Liver (tissue), 9 donors: ENCODE results near the gene PATJ. TPM values are rescaled to one million over a fixed set of nuclear protein-coding genes. Genes with fewer than 3 reads are reported as not detected.

Source experiments
- DNase-seq: peaks from one replicate; pipeline ENCODE4 v3.0.0-alpha.2; 2017; ENCODE audit warnings: low spot score
- H3K27ac ChIP-seq, 2 donors: one replicate each; pipeline ENCODE4 v1.7.0; 2013; ENCODE audit warnings: inconsistent platforms in 2 of 2, low read length in 2 of 2, control low read depth in 1 of 2, low read depth in 1 of 2, mild to moderate bottlenecking in 1 of 2
- H3K27me3 ChIP-seq, 4 donors: one replicate each; pipeline versions ENCODE4 v1.6.1 to v1.7.0; 2013; ENCODE audit warnings: low read length in 3 of 4, inconsistent platforms in 1 of 4, mild to moderate bottlenecking in 1 of 4, moderate library complexity in 1 of 4; ENCODE audit not compliant: control insufficient read depth in 4 of 4, insufficient read depth in 4 of 4
- H3K36me3 ChIP-seq, 4 donors: one replicate each; pipeline versions ENCODE4 v1.6.1 to v1.7.0; 2013; ENCODE audit warnings: low read length in 3 of 4, mild to moderate bottlenecking in 3 of 4, low read depth in 1 of 4, moderate library complexity in 1 of 4; ENCODE audit not compliant: control insufficient read depth in 4 of 4, insufficient read depth in 3 of 4
- H3K4me1 ChIP-seq, 4 donors: one replicate each; pipeline versions ENCODE4 v1.6.1 to v1.7.0; 2013; ENCODE audit warnings: low read length in 3 of 4, mild to moderate bottlenecking in 3 of 4, moderate library complexity in 1 of 4; ENCODE audit not compliant: control insufficient read depth in 4 of 4, insufficient read depth in 4 of 4
- H3K4me3 ChIP-seq, 3 donors: one replicate each; pipeline versions ENCODE4 v1.6.1 to v1.7.0; 2013; ENCODE audit warnings: low read length in 3 of 3, control low read depth in 1 of 3, low read depth in 1 of 3, mild to moderate bottlenecking in 1 of 3
- H3K9ac ChIP-seq, 2 donors: one replicate each; pipeline ENCODE4 v1.7.0; 2013; ENCODE audit warnings: low read length in 2 of 2, mild to moderate bottlenecking in 2 of 2, moderate library complexity in 2 of 2, control low read depth in 1 of 2, low read depth in 1 of 2
- H3K9me3 ChIP-seq, 4 donors: one replicate each; pipeline versions ENCODE4 v1.6.1 to v1.7.0; 2013; ENCODE audit warnings: low read length in 3 of 4; ENCODE audit not compliant: control insufficient read depth in 4 of 4
- EGR1 ChIP-seq, 2 donors: IDR thresholded peaks; 2 replicates each; pipeline ENCODE4 v1.6.1; 2016 to 2018; ENCODE audit warnings: antibody characterized with exemption in 2 of 2, low read depth in 2 of 2
- FOXA1 ChIP-seq: IDR thresholded peaks from 2 replicates; pipeline ENCODE4 v1.6.1; 2016; ENCODE audit warnings: antibody characterized with exemption
- FOXA2 ChIP-seq: IDR thresholded peaks from 2 replicates; pipeline ENCODE4 v1.6.1; 2016; ENCODE audit warnings: antibody characterized with exemption
- GABPA ChIP-seq, 2 donors: IDR thresholded peaks in 1 of 2; conservative IDR thresholded peaks in 1 of 2; 2 replicates each; pipeline ENCODE4 v1.6.1; 2016; ENCODE audit warnings: antibody characterized with exemption in 2 of 2, mild to moderate bottlenecking in 1 of 2, moderate library complexity in 1 of 2
- HNF4A ChIP-seq, 2 donors: conservative IDR thresholded peaks; 2 replicates each; pipeline ENCODE4 v1.6.1; 2016; ENCODE audit warnings: antibody characterized with exemption in 2 of 2, mild to moderate bottlenecking in 2 of 2
- HNF4G ChIP-seq: IDR thresholded peaks from 2 replicates; pipeline ENCODE4 v1.6.1; 2016; ENCODE audit warnings: antibody characterized with exemption
- JUND ChIP-seq, 2 donors: IDR thresholded peaks; 2 replicates each; pipeline ENCODE4 v1.6.1; 2016; ENCODE audit warnings: antibody characterized with exemption in 2 of 2
- NR2F2 ChIP-seq: IDR thresholded peaks from 2 replicates; pipeline ENCODE4 v1.6.1; 2016; ENCODE audit warnings: antibody characterized with exemption
- RAD21 ChIP-seq, 2 donors: IDR thresholded peaks; 2 replicates each; pipeline ENCODE4 v1.6.1; 2016; ENCODE audit warnings: antibody characterized with exemption in 2 of 2, mild to moderate bottlenecking in 2 of 2
- REST ChIP-seq: IDR thresholded peaks from 2 replicates; pipeline ENCODE4 v1.6.1; 2016; ENCODE audit warnings: antibody characterized with exemption, mild to moderate bottlenecking
- RXRA ChIP-seq, 2 donors: IDR thresholded peaks; 2 replicates each; pipeline ENCODE4 v1.6.1; 2017 to 2018; ENCODE audit warnings: antibody characterized with exemption in 2 of 2, mild to moderate bottlenecking in 1 of 2
- SP1 ChIP-seq: IDR thresholded peaks from 2 replicates; pipeline ENCODE4 v1.6.1; 2018; ENCODE audit warnings: antibody characterized with exemption, mild to moderate bottlenecking
- TAF1 ChIP-seq: conservative IDR thresholded peaks from 2 replicates; pipeline ENCODE4 v1.6.1; 2016; ENCODE audit warnings: antibody characterized with exemption, mild to moderate bottlenecking
- YY1 ChIP-seq: IDR thresholded peaks from 2 replicates; pipeline ENCODE4 v1.6.1; 2016; ENCODE audit warnings: antibody characterized with exemption, mild to moderate bottlenecking
- WGBS: extraction: QIAGEN DNeasy Blood & Tissue Kit; methylation state at CpG from one replicate; pipeline ENCODE4 v1.1.7; 2013; 5-methylcytosine and 5-hydroxymethylcytosine counted together
- polyA plus RNA-seq, 2 donors: library from polyadenylated mRNA; stranded (reverse) in 1 of 2; unstranded in 1 of 2; fragments of 200-250 nt in 1 of 2; fragments of >200 nt in 1 of 2; fragmentation: Nextera tagmentation in 1 of 2; extraction: Ambion mirVana in 1 of 2; gene quantifications; one replicate each; pipeline versions ENCODE4 v1.2.1 to v1.2.3, GENCODE V29; 2013 to 2015
- total RNA-seq, 2 donors: library from RNA; depleted of rRNA; stranded (reverse); fragments of >200 nt; gene quantifications; one replicate each; pipeline ENCODE4 v1.2.3, GENCODE V29; 2014
- TF ChIP-seq, protein P1 (sequence below): IDR thresholded peaks from 2 replicates; pipeline ENCODE4 v1.6.1; 2016; ENCODE audit warnings: antibody characterized with exemption
- TF ChIP-seq, protein P2 (sequence below): fragments of 150-350 bp; IDR thresholded peaks from 2 replicates; pipeline ENCODE4 v1.5.1; 2017; ENCODE audit warnings: improper control_type of control experiment, low read depth, low read length; ENCODE audit not compliant: missing input control
- TF ChIP-seq, protein P3 (sequence below): IDR thresholded peaks from 2 replicates; pipeline ENCODE4 v1.6.1; 2016; ENCODE audit warnings: antibody characterized with exemption
- TF ChIP-seq, protein P4 (sequence below): IDR thresholded peaks from 2 replicates; pipeline ENCODE4 v1.6.1; 2016; ENCODE audit warnings: antibody characterized with exemption
- donor health status: healthy.
- donor health status: healthy.
- donor health status: healthy.
- donor health status: healthy.
- donor health status: healthy.

The PATJ gene
- total and polyA plus RNA-seq, 4 donors, result 5.7 to 29.8 (median 9.0) TPM

DNA sequence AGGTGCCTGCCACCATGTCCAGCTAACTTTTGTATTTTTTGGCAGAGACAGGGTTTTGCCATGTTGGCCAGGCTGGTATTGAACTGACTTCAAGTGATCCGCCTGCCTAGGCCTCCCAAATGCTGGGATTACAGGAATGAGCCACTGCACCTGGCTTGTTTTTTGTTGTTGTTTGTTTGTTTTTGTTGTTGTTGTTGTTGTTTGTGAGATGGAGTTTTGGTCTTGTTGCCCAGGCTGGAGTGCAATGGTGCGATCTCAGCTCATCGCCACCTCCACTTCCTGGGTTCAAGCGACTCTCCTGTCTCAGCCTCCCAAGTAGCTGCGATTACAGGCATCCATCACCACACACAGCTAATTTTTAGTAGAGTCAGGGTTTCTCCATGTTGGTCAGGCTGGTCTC lies 445.3 kb downstream of the PATJ start:
- 97% methylated on average over 5 of the region's 5 CpGs for WGBS
- no peak for DNase-seq
- no peaks in the 10 kb centered on the region for H3K9me3 ChIP-seq
- H3K36me3 ChIP-seq, result no peaks in the 10 kb centered on the region
- no peaks in the 10 kb centered on the region for H3K27me3 ChIP-seq
- peaks cover 0 to 2% (median 0%) of the 10 kb centered on the region in 4 donors for H3K4me1 ChIP-seq
- H3K27ac ChIP-seq, result no peak overlapping the region
- H3K9ac ChIP-seq, result no peak overlapping the region
- no peak overlapping the region for H3K4me3 ChIP-seq
- TF ChIP-seq HNF4G, result no peak
- no peak for TF ChIP-seq HNF4A (conservative IDR thresholded peaks at IDR 0.05)
- TF ChIP-seq SP1, result no peak
- no peak for TF ChIP-seq FOXA1
- TF ChIP-seq, protein P1, sequence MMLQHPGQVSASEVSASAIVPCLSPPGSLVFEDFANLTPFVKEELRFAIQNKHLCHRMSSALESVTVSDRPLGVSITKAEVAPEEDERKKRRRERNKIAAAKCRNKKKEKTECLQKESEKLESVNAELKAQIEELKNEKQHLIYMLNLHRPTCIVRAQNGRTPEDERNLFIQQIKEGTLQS, result no peak
- no peak for TF ChIP-seq RXRA (IDR thresholded peaks at IDR 0.05)
- TF ChIP-seq NR2F2, result no peak
- TF ChIP-seq TAF1, result no peak
- TF ChIP-seq, protein P2, sequence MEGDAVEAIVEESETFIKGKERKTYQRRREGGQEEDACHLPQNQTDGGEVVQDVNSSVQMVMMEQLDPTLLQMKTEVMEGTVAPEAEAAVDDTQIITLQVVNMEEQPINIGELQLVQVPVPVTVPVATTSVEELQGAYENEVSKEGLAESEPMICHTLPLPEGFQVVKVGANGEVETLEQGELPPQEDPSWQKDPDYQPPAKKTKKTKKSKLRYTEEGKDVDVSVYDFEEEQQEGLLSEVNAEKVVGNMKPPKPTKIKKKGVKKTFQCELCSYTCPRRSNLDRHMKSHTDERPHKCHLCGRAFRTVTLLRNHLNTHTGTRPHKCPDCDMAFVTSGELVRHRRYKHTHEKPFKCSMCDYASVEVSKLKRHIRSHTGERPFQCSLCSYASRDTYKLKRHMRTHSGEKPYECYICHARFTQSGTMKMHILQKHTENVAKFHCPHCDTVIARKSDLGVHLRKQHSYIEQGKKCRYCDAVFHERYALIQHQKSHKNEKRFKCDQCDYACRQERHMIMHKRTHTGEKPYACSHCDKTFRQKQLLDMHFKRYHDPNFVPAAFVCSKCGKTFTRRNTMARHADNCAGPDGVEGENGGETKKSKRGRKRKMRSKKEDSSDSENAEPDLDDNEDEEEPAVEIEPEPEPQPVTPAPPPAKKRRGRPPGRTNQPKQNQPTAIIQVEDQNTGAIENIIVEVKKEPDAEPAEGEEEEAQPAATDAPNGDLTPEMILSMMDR, result no peak
- TF ChIP-seq, protein P3, sequence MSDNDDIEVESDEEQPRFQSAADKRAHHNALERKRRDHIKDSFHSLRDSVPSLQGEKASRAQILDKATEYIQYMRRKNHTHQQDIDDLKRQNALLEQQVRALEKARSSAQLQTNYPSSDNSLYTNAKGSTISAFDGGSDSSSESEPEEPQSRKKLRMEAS, result no peak
- no peak for TF ChIP-seq REST
- no peak for TF ChIP-seq FOXA2
- TF ChIP-seq YY1, result no peak
- no peak for TF ChIP-seq RAD21 (IDR thresholded peaks at IDR 0.05)
- no peak for TF ChIP-seq JUND (IDR thresholded peaks at IDR 0.05)
- TF ChIP-seq EGR1 (IDR thresholded peaks at IDR 0.05; ENCODE audit: low read depth in 2 of 2), result no peak
- TF ChIP-seq GABPA (IDR thresholded peaks at IDR 0.05 in 1 of 2, conservative IDR thresholded peaks at IDR 0.05 in 1 of 2), result no peak

GRCh38 chr1:62188111-62188510 lies 445.8 kb downstream of the PATJ start:
- H3K36me3 ChIP-seq, result no peaks in the 10 kb centered on the region
- no peak overlapping the region for H3K4me3 ChIP-seq
- no peaks in the 10 kb centered on the region for H3K9me3 ChIP-seq
- no peak for DNase-seq
- H3K27ac ChIP-seq, result no peak overlapping the region
- WGBS, result 95% methylated on average over 8 of the region's 8 CpGs
- no peak for TF ChIP-seq NR2F2
- TF ChIP-seq RAD21 (IDR thresholded peaks at IDR 0.05), result no peak
- TF ChIP-seq, protein P3, result no peak
- no peak for TF ChIP-seq GABPA (IDR thresholded peaks at IDR 0.05 in 1 of 2, conservative IDR thresholded peaks at IDR 0.05 in 1 of 2)
- no peak for TF ChIP-seq HNF4A (conservative IDR thresholded peaks at IDR 0.05)
- TF ChIP-seq SP1, result no peak
- TF ChIP-seq, protein P4, sequence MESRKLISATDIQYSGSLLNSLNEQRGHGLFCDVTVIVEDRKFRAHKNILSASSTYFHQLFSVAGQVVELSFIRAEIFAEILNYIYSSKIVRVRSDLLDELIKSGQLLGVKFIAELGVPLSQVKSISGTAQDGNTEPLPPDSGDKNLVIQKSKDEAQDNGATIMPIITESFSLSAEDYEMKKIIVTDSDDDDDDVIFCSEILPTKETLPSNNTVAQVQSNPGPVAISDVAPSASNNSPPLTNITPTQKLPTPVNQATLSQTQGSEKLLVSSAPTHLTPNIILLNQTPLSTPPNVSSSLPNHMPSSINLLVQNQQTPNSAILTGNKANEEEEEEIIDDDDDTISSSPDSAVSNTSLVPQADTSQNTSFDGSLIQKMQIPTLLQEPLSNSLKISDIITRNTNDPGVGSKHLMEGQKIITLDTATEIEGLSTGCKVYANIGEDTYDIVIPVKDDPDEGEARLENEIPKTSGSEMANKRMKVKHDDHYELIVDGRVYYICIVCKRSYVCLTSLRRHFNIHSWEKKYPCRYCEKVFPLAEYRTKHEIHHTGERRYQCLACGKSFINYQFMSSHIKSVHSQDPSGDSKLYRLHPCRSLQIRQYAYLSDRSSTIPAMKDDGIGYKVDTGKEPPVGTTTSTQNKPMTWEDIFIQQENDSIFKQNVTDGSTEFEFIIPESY, result no peak
- no peak for TF ChIP-seq FOXA1
- TF ChIP-seq FOXA2, result no peak
- TF ChIP-seq, protein P1, result no peak
- TF ChIP-seq YY1, result no peak
- TF ChIP-seq TAF1, result no peak
- no peak for TF ChIP-seq HNF4G
- no peak for TF ChIP-seq REST
- no peak for TF ChIP-seq RXRA (IDR thresholded peaks at IDR 0.05)
- no peaks in the 10 kb centered on the region for H3K27me3 ChIP-seq
- H3K9ac ChIP-seq, result no peak overlapping the region
- peaks cover 0 to 2% (median 0%) of the 10 kb centered on the region in 4 donors for H3K4me1 ChIP-seq
